Astrocyte (in vitro differentiated cells and primary cell): Measurements from ENCODE around the gene C14orf39. TPM values are rescaled to one million over a fixed set of nuclear protein-coding genes. Genes with fewer than 3 reads are reported as not detected.

Experiments
- DNase-seq: peaks from one replicate; pipeline ENCODE4 v3.0.0-alpha.2; 2010; ENCODE audit warnings: low read depth
- FAIRE-seq: peaks from 2 replicates; lab custom pipeline; 2011; peaks lifted over from hg19 to GRCh38; lab: Jason Lieb, UNC
- H2AFZ ChIP-seq: 2 replicates; pipeline ENCODE4 v1.6.0; 2012; ENCODE audit warnings: low read depth, low read length, inconsistent platforms
- H3K27ac ChIP-seq: 2 replicates; pipeline ENCODE4 v1.5.1; 2011; ENCODE audit warnings: low read depth, low read length, inconsistent platforms
- H3K27me3 ChIP-seq: 2 replicates; pipeline ENCODE4 v1.6.0; 2011; ENCODE audit warnings: low read length, inconsistent platforms; ENCODE audit not compliant: insufficient read depth
- H3K36me3 ChIP-seq: 2 replicates; pipeline ENCODE4 v1.5.1; 2011; ENCODE audit warnings: low read length, inconsistent platforms; ENCODE audit not compliant: insufficient read depth
- H3K4me1 ChIP-seq: 2 replicates; pipeline ENCODE4 v1.5.1; 2011; ENCODE audit warnings: low read length, inconsistent platforms; ENCODE audit not compliant: insufficient read depth
- H3K4me2 ChIP-seq: 2 replicates; pipeline ENCODE4 v1.6.0; 2012; ENCODE audit warnings: low read length, inconsistent platforms
- H3K4me3 ChIP-seq: 2 replicates; pipeline ENCODE4 v1.5.1; 2011; ENCODE audit warnings: low read depth, mild to moderate bottlenecking, low read length, inconsistent platforms; ENCODE audit not compliant: insufficient read depth
- H3K79me2 ChIP-seq: 2 replicates; pipeline ENCODE4 v1.6.0; 2012; ENCODE audit warnings: mild to moderate bottlenecking, low read length, inconsistent platforms; ENCODE audit not compliant: insufficient read depth
- H3K9ac ChIP-seq: 2 replicates; pipeline ENCODE4 v1.6.0; 2012; ENCODE audit warnings: mild to moderate bottlenecking, low read length, inconsistent platforms
- H3K9me3 ChIP-seq: 2 replicates; pipeline ENCODE4 v1.5.1; 2012; ENCODE audit warnings: low read depth, mild to moderate bottlenecking, low read length, inconsistent platforms; ENCODE audit not compliant: insufficient read depth
- H4K20me1 ChIP-seq: 2 replicates; pipeline ENCODE4 v1.6.0; 2012; ENCODE audit warnings: low read length, inconsistent platforms; ENCODE audit not compliant: insufficient read depth
- H3K27ac Mint-ChIP-seq: one replicate; pipeline ENCODE4 v1.8.0; 2021; ENCODE audit warnings: mild to moderate bottlenecking, mixed read lengths; ENCODE audit not compliant: unreplicated experiment
- H3K27me3 Mint-ChIP-seq: one replicate; pipeline ENCODE4 v1.8.0; 2021; ENCODE audit warnings: low read depth, mixed read lengths; ENCODE audit not compliant: unreplicated experiment
- H3K36me3 Mint-ChIP-seq: one replicate; pipeline ENCODE4 v1.8.0; 2021; ENCODE audit warnings: low read depth, mixed read lengths; ENCODE audit not compliant: unreplicated experiment
- H3K4me1 Mint-ChIP-seq: one replicate; pipeline ENCODE4 v1.8.0; 2021; ENCODE audit warnings: low read depth, mixed read lengths; ENCODE audit not compliant: unreplicated experiment
- H3K4me3 Mint-ChIP-seq: one replicate; pipeline ENCODE4 v1.8.0; 2021; ENCODE audit warnings: mild to moderate bottlenecking, moderate library complexity, mixed read lengths; ENCODE audit not compliant: unreplicated experiment
- H3K9me3 Mint-ChIP-seq: one replicate; pipeline ENCODE4 v1.8.0; 2021; ENCODE audit warnings: mild to moderate bottlenecking, mixed read lengths; ENCODE audit not compliant: unreplicated experiment
- CTCF ChIP-seq: IDR thresholded peaks from 2 replicates; pipeline ENCODE4 v1.5.1; 2011; ENCODE audit warnings: low read depth, mild to moderate bottlenecking, inconsistent platforms, low read length, moderate library complexity; ENCODE audit not compliant: insufficient read depth
- EZH2 ChIP-seq: IDR thresholded peaks from 2 replicates; pipeline ENCODE4 v1.6.1; 2012; ENCODE audit warnings: mild to moderate bottlenecking, low read length, inconsistent platforms; ENCODE audit not compliant: insufficient read depth
- total RNA-seq: library from RNA; stranded (reverse); gene quantifications from 2 replicates; pipeline ENCODE4 v1.2.1, GENCODE V29; 2021

Gene C14orf39
- total RNA-seq, 1 donor from 2014 or later, result 2.1 TPM

- H3K27ac Mint-ChIP-seq, result no peak overlapping the region
- Histone ChIP-seq H3K27me3 (peaks cover 94% of the 10 kb centered on the region), H3K9ac (no peak overlapping the region), H3K9me3 (no peaks in the 10 kb centered on the region), H3K79me2 (no peaks in the 10 kb centered on the region), H3K4me2 (peak overlapping the region; percentile 47), H3K36me3 (no peaks in the 10 kb centered on the region), H4K20me1 (no peaks in the 10 kb centered on the region), H3K27ac (no peak overlapping the region), H2AFZ (no peak overlapping the region), H3K4me1 (no peaks in the 10 kb centered on the region), H3K4me3 (no peak overlapping the region)
- H3K9me3 Mint-ChIP-seq, result no peaks in the 10 kb centered on the region
- H3K4me3 Mint-ChIP-seq, result peak overlapping the region; percentile 27
- DNase-seq, result no peak
- H3K36me3 Mint-ChIP-seq, result no peaks in the 10 kb centered on the region
- H3K27me3 Mint-ChIP-seq, result peaks cover 82% of the 10 kb centered on the region
- peaks cover 2% of the 10 kb centered on the region for H3K4me1 Mint-ChIP-seq
- no peak for FAIRE-seq
- TF ChIP-seq CTCF (no peak), EZH2 (peak; percentile 88)
Observed at GRCh38 chr14:60509438-60510253, 23.8 kb upstream of the C14orf39 start.

- no peaks in the 10 kb centered on the region for H3K4me1 ChIP-seq
- H3K36me3 ChIP-seq, result no peaks in the 10 kb centered on the region
- Mint-ChIP-seq H3K9me3 (no peaks in the 10 kb centered on the region), H3K27me3 (peaks cover 82% of the 10 kb centered on the region), H3K36me3 (no peaks in the 10 kb centered on the region), H3K4me3 (peak within 1 kb of the TSS; percentile 71), H3K27ac (peak within 1 kb of the TSS; percentile 58), H3K4me1 (peaks cover 2% of the 10 kb centered on the region)
- H2AFZ ChIP-seq, result no peak within 1 kb of the TSS
- FAIRE-seq (no peak), DNase-seq (peak; percentile 69)
- H3K79me2 ChIP-seq, result no peaks in the 10 kb centered on the region
- peak within 1 kb of the TSS; percentile 47 for H3K4me2 ChIP-seq
- no peak within 1 kb of the TSS for H3K9ac ChIP-seq
- no peaks in the 10 kb centered on the region for H3K9me3 ChIP-seq
- no peaks in the 10 kb centered on the region for H4K20me1 ChIP-seq
- H3K27me3 ChIP-seq, result peaks cover 93% of the 10 kb centered on the region
- H3K27ac ChIP-seq, result no peak within 1 kb of the TSS
- H3K4me3 ChIP-seq, result no peak within 1 kb of the TSS
- TF ChIP-seq EZH2, result no peak
- no peak for TF ChIP-seq CTCF
Observed at GRCh38 chr14:60508707-60509437, 23.0 kb upstream of the C14orf39 start, which contains the start of gene SIX6. Gene SIX6, plus strand, starts transcription at chr14:60509146. Its CDS starts 253 bp downstream, at chr14:60509399.
